Heart right ventricle (tissue), 16 donors: ENCODE measurements around the gene PDHB. TPM values are rescaled to one million over a fixed set of nuclear protein-coding genes. Genes with fewer than 3 reads are reported as not detected.

ENCODE experiments used
- ATAC-seq, 8 donors: fragments of 200-7000 bp; cut with Tn5 transposase; one replicate each; pipeline ENCODE4 v1.9.1; 2020; ENCODE audit warnings: mild to moderate bottlenecking in 8 of 8, moderate library complexity in 8 of 8, moderate number of reproducible peaks in 1 of 8
- DNase-seq, 2 donors: peaks; one replicate each; pipeline ENCODE4 v3.0.0-alpha.2; 2020
- H3K27ac ChIP-seq, 10 donors: fragments of 200-600 bp; sonication (generic) in 2 of 10; one replicate each; pipeline versions ENCODE4 v1.5.0 to v1.8.0; 2020 to 2022; ENCODE audit warnings: mild to moderate bottlenecking in 3 of 10
- H3K27me3 ChIP-seq, 7 donors: fragments of 200-600 bp; one replicate each; pipeline ENCODE4 v1.8.0; 2021 to 2022; ENCODE audit warnings: mild to moderate bottlenecking in 2 of 7
- H3K36me3 ChIP-seq, 9 donors: fragments of 200-600 bp; sonication (generic) in 1 of 9; one replicate each; pipeline versions ENCODE4 v1.5.0 to v1.8.0; 2020 to 2022; ENCODE audit warnings: mild to moderate bottlenecking in 2 of 9
- H3K4me1 ChIP-seq, 9 donors: fragments of 200-600 bp; sonication (generic) in 1 of 9; one replicate each; pipeline versions ENCODE4 v1.5.0 to v1.8.0; 2020 to 2022; ENCODE audit warnings: mild to moderate bottlenecking in 4 of 9
- H3K4me3 ChIP-seq, 10 donors: fragments of 200-600 bp; sonication (generic) in 2 of 10; one replicate each; pipeline versions ENCODE4 v1.5.0 to v1.8.0; 2020 to 2022; ENCODE audit warnings: mild to moderate bottlenecking in 7 of 10, moderate library complexity in 2 of 10
- H3K9me3 ChIP-seq, 11 donors: fragments of 200-600 bp in 10 of 11; sonication (generic) in 2 of 11; one replicate each; pipeline versions ENCODE4 v1.5.0 to v1.8.0; 2013 to 2022; ENCODE audit warnings: mild to moderate bottlenecking in 2 of 11, control low read depth in 1 of 11, moderate library complexity in 1 of 11
- CTCF ChIP-seq, 9 donors: fragments of 200-600 bp; sonication (generic) in 2 of 9; IDR thresholded peaks; one replicate each; pipeline versions ENCODE4 v1.5.0 to v1.8.0; 2021 to 2022; ENCODE audit warnings: antibody characterized with exemption in 9 of 9, mild to moderate bottlenecking in 5 of 9, moderate library complexity in 1 of 9
- WGBS, 2 donors: extraction: QIAGEN DNeasy Blood & Tissue Kit; methylation state at CpG; one replicate each; pipeline ENCODE4 v1.1.7; 2013; ENCODE audit warnings: inconsistent platforms in 1 of 2; 5-methylcytosine and 5-hydroxymethylcytosine counted together
- intact Hi-C, 10 donors: fragments of 100-400 bp; cut with DNase I; formaldehyde crosslinking; loops; one replicate each; pipeline versions ENCODE4 v1.11.1 to v1.14.2; 2022
- polyA plus RNA-seq, 2 donors: library from polyadenylated mRNA; stranded (reverse); fragments of 200-250 nt; gene quantifications; one replicate each; pipeline ENCODE4 v1.2.3, GENCODE V29; 2013
- total RNA-seq, 10 donors: library from RNA; stranded (reverse); fragmentation: NEBNext Ultra II Directional in 3 of 10; extraction: Animal tissue kit (Norgen Biotek cat#: 25700) in 3 of 10; gene quantifications; one replicate each; pipeline versions ENCODE4 v1.2.1 to v1.2.4, GENCODE V29; 2021 to 2023
- donor health status: Arrhythmogenic right ventricular cardiomyopathy.
- donor health status: ischemic (EF 13 %, LVEDD 7.1; RV severe dilation, severe dysfunction).
- donor health status: healthy with polysubstance abuse.
- donor health status: DM: no; HTN: yes; CAD: no.
- donor health status: DM: no; HTN: no; CAD: no.
- donor health status: ischemic (EF 25% LVEDD 6.9; RV normal size, moderate dysfunction).
- donor health status: ischemic (EF 25% LVEDD 5.7; RV mildly dilated, moderate dysfunction).
- donor health status: healthy.
- donor health status: DM: yes; HTN: yes; CAD: no.
- donor health status: Ischemic cardiomyopathy.
- donor health status: ischemic (EF 35%, LVEDD 5.7; RV mildly dilated, moderate dysfunction).
- donor health status: nonischemic (EF 11% LVEDD 7.7; RV severe dilation, severe dysfunction).
- donor health status: DM: yes; HTN: yes; CAD: no.
- donor health status: PGD.
- donor health status: ischemic (EF 29% LVEDD 5.4; RV normal size, mild dysfunction).
- donor health status: nonischemic (EF 23%, LVEDD 6.1; RV moderate dilation, normal function).

PDHB gene
- total and polyA plus RNA-seq, 12 donors, result 140 to 255 (median 213) TPM

DNA sequence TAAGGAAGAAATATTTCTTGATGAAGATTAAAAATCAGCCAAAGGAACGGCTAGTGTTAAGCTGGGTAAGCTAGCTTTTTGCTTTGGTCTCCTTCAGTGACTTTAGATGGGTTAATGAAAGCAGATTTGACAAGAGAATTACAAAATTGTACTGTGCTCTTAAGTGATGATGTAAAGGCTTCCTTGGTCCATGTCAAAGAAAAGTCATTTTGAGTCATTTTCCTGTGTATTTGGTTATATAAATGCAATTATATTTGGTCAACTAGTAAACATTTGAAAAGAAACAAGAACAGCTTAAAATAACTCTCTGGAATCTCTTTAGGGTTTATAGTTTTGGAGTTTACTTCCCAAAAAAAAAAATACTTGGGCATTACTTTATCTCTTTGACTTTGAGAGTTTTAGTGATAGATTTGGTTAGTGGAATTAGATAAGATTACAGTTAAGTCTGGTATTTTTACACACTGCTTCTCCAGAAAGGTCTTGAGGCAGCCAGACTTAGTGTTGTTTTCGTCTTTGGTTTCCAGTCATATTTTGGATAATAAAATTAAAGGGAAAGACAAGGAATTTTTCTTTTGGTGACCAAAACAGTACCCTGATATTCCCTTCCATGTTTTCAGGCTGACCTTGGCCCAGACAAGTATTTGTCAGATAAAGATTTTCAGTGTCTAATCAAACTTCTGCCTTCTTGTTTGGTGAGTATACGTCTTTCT is 42.3 kb downstream of the PDHB start:
- ATAC-seq, result peak in 2 of 8 donors; percentile 10 to 40
- intact Hi-C loops, result no loop called here
- Histone ChIP-seq H3K27ac (peak overlapping the region in 7 of 10 donors; percentile 3 to 60 (median 32)), H3K9me3 (no peaks in the 10 kb centered on the region), H3K36me3 (peaks cover 0 to 55% (median 15%) of the 10 kb centered on the region in 9 donors), H3K27me3 (no peaks in the 10 kb centered on the region), H3K4me3 (peak overlapping the region in 4 of 10 donors; percentile 0 to 21 (median 12)), H3K4me1 (peaks cover 9 to 55% (median 30%) of the 10 kb centered on the region in 9 donors)
- DNase-seq, result no peak
- 49 to 53% methylated on average over 3 of the region's 3 CpGs for WGBS, 2 donors
- no peak for TF ChIP-seq CTCF (IDR thresholded peaks at IDR 0.05)

- DNase-seq (no peak), ATAC-seq (peak in 5 of 8 donors; percentile 27 to 55 (median 29))
- no peaks in the 10 kb centered on the region for H3K27me3 ChIP-seq
- no peaks in the 10 kb centered on the region for H3K9me3 ChIP-seq
- H3K27ac ChIP-seq, result peak overlapping the region in 8 of 10 donors; percentile 4 to 77 (median 64)
- peaks cover 0 to 47% (median 0%) of the 10 kb centered on the region in 9 donors for H3K36me3 ChIP-seq
- H3K4me3 ChIP-seq, result no peak overlapping the region
- TF ChIP-seq CTCF (IDR thresholded peaks at IDR 0.05), result no peak
- peaks cover 9 to 63% (median 31%) of the 10 kb centered on the region in 9 donors for H3K4me1 ChIP-seq
- intact Hi-C loops, result loop anchor here in 3 of 10 donors (5.0 to 10.0 kb wide), 2 partner anchors 46 to 54 kb away; partner anchors contain the start of gene PXK (in 2 of the 3)
Observed at GRCh38 chr3:58388550-58389091, 45.0 kb downstream of the PDHB start.

- ATAC-seq (peak in 6 of 8 donors; percentile 18 to 47 (median 35)), DNase-seq (no peak)
- no peaks in the 10 kb centered on the region for H3K9me3 ChIP-seq
- peaks cover 0 to 47% (median 3%) of the 10 kb centered on the region in 9 donors for H3K36me3 ChIP-seq
- peaks cover 9 to 66% (median 31%) of the 10 kb centered on the region in 9 donors for H3K4me1 ChIP-seq
- intact Hi-C loops, result loop anchor here in 3 of 10 donors (5.0 to 10.0 kb wide), 2 partner anchors 46 to 53 kb away; partner anchors contain the start of gene PXK (in 2 of the 3)
- H3K27ac ChIP-seq, result peak overlapping the region in 9 of 10 donors; percentile 2 to 77 (median 62)
- 75 to 80% methylated on average over 6 of the region's 6 CpGs for WGBS, 2 donors
- H3K4me3 ChIP-seq, result no peak overlapping the region
- H3K27me3 ChIP-seq, result no peaks in the 10 kb centered on the region
- no peak for TF ChIP-seq CTCF (IDR thresholded peaks at IDR 0.05)
Observed at GRCh38 chr3:58387650-58388546, 45.7 kb downstream of the PDHB start.
